ENCODE measurements around the gene ADARB1. TPM values are rescaled to one million over a fixed set of nuclear protein-coding genes. Genes with fewer than 3 reads are reported as not detected.

The ADARB1 gene
- polyA plus RNA-seq, 1 of the 3 experiments (the other 2 are of a cell fraction): 7.8 TPM

DNA sequence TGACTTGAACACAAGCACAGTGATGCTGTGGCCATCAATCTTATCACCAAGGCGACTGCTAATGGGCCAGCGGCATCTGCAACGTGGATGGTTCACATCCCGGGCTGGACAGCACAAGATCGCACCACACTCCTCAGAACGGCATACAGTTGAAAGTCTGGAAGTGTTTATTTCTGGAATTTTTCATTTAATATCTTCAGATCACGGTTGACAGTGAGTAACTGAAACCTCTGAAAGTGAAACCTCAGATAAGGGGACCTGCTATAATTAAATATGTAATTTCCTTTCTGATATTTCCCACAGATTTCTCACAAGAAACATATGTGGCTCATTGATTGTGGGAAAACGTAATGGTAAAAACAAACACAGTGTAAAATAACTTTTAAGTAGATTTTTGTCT is 129.6 kb downstream of the ADARB1 start:
- TF ChIP-seq RCOR1 (IDR thresholded peaks at IDR 0.05; ENCODE audit: low read length) (peak; percentile 81), SIN3A (IDR thresholded peaks at IDR 0.05; ENCODE audit: borderline replicate concordance, low read depth, low read length) (no peak), GATA2 (CRISPR knock-in tag; IDR thresholded peaks at IDR 0.05) (no peak; the same call in 1 of the 2 replicates), MEF2A (IDR thresholded peaks at IDR 0.05; ENCODE audit: borderline replicate concordance, low read depth) (no peak)
- TF ChIP-seq, protein P1, sequence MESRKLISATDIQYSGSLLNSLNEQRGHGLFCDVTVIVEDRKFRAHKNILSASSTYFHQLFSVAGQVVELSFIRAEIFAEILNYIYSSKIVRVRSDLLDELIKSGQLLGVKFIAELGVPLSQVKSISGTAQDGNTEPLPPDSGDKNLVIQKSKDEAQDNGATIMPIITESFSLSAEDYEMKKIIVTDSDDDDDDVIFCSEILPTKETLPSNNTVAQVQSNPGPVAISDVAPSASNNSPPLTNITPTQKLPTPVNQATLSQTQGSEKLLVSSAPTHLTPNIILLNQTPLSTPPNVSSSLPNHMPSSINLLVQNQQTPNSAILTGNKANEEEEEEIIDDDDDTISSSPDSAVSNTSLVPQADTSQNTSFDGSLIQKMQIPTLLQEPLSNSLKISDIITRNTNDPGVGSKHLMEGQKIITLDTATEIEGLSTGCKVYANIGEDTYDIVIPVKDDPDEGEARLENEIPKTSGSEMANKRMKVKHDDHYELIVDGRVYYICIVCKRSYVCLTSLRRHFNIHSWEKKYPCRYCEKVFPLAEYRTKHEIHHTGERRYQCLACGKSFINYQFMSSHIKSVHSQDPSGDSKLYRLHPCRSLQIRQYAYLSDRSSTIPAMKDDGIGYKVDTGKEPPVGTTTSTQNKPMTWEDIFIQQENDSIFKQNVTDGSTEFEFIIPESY (IDR thresholded peaks at IDR 0.05; ENCODE audit: borderline replicate concordance, low read depth): no peak
- TF ChIP-seq, protein P2, sequence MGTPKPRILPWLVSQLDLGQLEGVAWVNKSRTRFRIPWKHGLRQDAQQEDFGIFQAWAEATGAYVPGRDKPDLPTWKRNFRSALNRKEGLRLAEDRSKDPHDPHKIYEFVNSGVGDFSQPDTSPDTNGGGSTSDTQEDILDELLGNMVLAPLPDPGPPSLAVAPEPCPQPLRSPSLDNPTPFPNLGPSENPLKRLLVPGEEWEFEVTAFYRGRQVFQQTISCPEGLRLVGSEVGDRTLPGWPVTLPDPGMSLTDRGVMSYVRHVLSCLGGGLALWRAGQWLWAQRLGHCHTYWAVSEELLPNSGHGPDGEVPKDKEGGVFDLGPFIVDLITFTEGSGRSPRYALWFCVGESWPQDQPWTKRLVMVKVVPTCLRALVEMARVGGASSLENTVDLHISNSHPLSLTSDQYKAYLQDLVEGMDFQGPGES (IDR thresholded peaks at IDR 0.05; ENCODE audit: low read depth, low read length): no peak
- Histone ChIP-seq H3K4me1 (ENCODE audit: control insufficient read depth in 1 of 2, insufficient read depth in 2 of 2, low read depth in 1 of 2, low read length in 1 of 2) (peaks cover 0 to 19% of the 10 kb centered on the region in 2 experiments; a peak in 2 of 4 replicates), H3K9me2 (no peaks in the 10 kb centered on the region), H2AFZ (ENCODE audit: low read depth) (no peak overlapping the region), H3K4me3 (ENCODE audit: low read depth in 2 of 2, low read length in 1 of 2) (no peak overlapping the region), H3K36me3 (replicated peaks in 1 of 2; ENCODE audit: control insufficient read depth in 1 of 2, insufficient read depth in 2 of 2, low read length in 1 of 2) (peaks cover 0 to 11% of the 10 kb centered on the region in 2 experiments), H3K27ac (ENCODE audit: low read depth in 2 of 2, low read length in 1 of 2) (no peak overlapping the region), H3K9ac (no peak overlapping the region), H3K9me3 (no peaks in the 10 kb centered on the region), H4K20me1 (ENCODE audit: insufficient read depth) (no peaks in the 10 kb centered on the region), H3K27me3 (ENCODE audit: insufficient read depth) (no peaks in the 10 kb centered on the region), H3K79me2 (ENCODE audit: insufficient read depth) (no peaks in the 10 kb centered on the region), H3F3A (replicated peaks; ENCODE audit: insufficient read depth) (no peaks in the 10 kb centered on the region), H3K4me2 (no peak overlapping the region)
- DNase-seq: peak; percentile 61
- POLR2A ChIA-PET: no interaction called here
- CTCF ChIA-PET: interaction anchor here (12.0 kb wide), 1 partner anchor 65 kb away, joined by 117 read pairs; no protein-coding TSS in a partner anchor
- 58% methylated on average over 8 of the region's 8 CpGs for WGBS (ENCODE audit: low lambda C conversion rate)

DNA sequence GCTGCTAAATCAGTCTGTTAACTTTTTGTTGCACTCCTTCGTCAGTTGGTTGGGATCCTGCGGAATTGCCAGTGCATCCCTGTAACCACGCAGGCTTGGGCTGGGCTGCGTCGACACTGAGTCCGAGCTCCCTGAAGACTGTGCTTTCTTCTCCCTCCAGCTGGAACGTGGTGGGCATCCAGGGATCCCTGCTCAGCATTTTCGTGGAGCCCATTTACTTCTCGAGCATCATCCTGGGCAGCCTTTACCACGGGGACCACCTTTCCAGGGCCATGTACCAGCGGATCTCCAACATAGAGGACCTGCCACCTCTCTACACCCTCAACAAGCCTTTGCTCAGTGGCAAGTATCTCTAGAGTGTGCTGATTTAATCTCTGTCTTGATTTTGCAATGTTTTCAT is 130.0 kb downstream of the ADARB1 start:
- Histone ChIP-seq H3K27me3 (ENCODE audit: insufficient read depth) (no peaks in the 10 kb centered on the region), H3K27ac (ENCODE audit: low read depth in 2 of 2, low read length in 1 of 2) (no peak overlapping the region), H3K4me2 (no peak overlapping the region), H3K9me3 (no peaks in the 10 kb centered on the region), H3K9me2 (no peaks in the 10 kb centered on the region), H3K4me3 (ENCODE audit: low read depth in 2 of 2, low read length in 1 of 2) (no peak overlapping the region), H2AFZ (ENCODE audit: low read depth) (no peak overlapping the region), H3K9ac (no peak overlapping the region), H3K4me1 (ENCODE audit: control insufficient read depth in 1 of 2, insufficient read depth in 2 of 2, low read depth in 1 of 2, low read length in 1 of 2) (peaks cover 0 to 19% of the 10 kb centered on the region in 2 experiments; a peak in 2 of 4 replicates), H3F3A (replicated peaks; ENCODE audit: insufficient read depth) (no peaks in the 10 kb centered on the region), H4K20me1 (ENCODE audit: insufficient read depth) (no peaks in the 10 kb centered on the region), H3K36me3 (replicated peaks in 1 of 2; ENCODE audit: control insufficient read depth in 1 of 2, insufficient read depth in 2 of 2, low read length in 1 of 2) (peaks cover 0 to 11% of the 10 kb centered on the region in 2 experiments), H3K79me2 (ENCODE audit: insufficient read depth) (no peaks in the 10 kb centered on the region)
- DNase-seq: no peak
- WGBS (ENCODE audit: low lambda C conversion rate): 75% methylated on average over 11 of the region's 11 CpGs
- no peak for TF ChIP-seq GATA2 (CRISPR knock-in tag; IDR thresholded peaks at IDR 0.05)
- no peak for TF ChIP-seq RXRA (IDR thresholded peaks at IDR 0.05; ENCODE audit: borderline replicate concordance, low read depth)
- no peak for TF ChIP-seq FOSL2 (IDR thresholded peaks at IDR 0.05; ENCODE audit: borderline replicate concordance, low read depth)
- TF ChIP-seq GABPA (IDR thresholded peaks at IDR 0.05; ENCODE audit: low read depth): no peak
- CTCF ChIA-PET: interaction anchor here (12.0 kb wide), 1 partner anchor 65 kb away, joined by 117 read pairs; no protein-coding TSS in a partner anchor
- POLR2A ChIA-PET: no interaction called here
